Ovary (tissue), 3 donors: ENCODE data around the gene MUL1.

Experiments
- POLR2A ChIP-seq: fragments of 450-650 bp; IDR thresholded peaks from one replicate; pipeline ENCODE4 v1.6.1; 2017; ENCODE audit warnings: antibody characterized with exemption, mild to moderate bottlenecking, moderate library complexity
- TF ChIP-seq, protein P1 (sequence below), 3 donors: fragments of 450-650 bp in 2 of 3; fragments of 200-600 bp in 1 of 3; IDR thresholded peaks; one replicate each; pipeline versions ENCODE4 v1.5.1 to v1.8.0; 2016 to 2022; ENCODE audit warnings: antibody characterized with exemption in 3 of 3, mild to moderate bottlenecking in 1 of 3
- donor health status: DM: no; HTN: no; CAD: no.

DNA sequence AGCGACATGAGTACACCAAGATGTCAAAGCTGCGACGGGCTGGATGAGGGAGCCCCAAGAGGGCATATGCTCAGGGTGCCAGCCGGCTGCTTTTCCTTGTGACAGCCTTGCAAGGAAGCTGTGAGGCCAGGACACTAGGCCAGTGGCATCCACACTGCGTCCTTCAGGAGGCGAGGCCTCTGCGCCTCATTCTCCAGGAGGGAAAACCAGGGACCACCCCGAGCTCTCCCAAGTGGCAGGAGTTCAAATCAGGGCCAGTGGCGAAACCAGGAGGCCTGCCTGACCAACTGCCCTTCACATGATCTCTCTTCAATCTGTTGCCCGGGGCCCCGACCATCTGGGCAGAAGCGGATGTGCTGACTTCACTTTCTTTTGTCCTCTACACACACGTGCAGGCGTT, 8.2 kb downstream of the MUL1 start:
- TF ChIP-seq, protein P1, sequence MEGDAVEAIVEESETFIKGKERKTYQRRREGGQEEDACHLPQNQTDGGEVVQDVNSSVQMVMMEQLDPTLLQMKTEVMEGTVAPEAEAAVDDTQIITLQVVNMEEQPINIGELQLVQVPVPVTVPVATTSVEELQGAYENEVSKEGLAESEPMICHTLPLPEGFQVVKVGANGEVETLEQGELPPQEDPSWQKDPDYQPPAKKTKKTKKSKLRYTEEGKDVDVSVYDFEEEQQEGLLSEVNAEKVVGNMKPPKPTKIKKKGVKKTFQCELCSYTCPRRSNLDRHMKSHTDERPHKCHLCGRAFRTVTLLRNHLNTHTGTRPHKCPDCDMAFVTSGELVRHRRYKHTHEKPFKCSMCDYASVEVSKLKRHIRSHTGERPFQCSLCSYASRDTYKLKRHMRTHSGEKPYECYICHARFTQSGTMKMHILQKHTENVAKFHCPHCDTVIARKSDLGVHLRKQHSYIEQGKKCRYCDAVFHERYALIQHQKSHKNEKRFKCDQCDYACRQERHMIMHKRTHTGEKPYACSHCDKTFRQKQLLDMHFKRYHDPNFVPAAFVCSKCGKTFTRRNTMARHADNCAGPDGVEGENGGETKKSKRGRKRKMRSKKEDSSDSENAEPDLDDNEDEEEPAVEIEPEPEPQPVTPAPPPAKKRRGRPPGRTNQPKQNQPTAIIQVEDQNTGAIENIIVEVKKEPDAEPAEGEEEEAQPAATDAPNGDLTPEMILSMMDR (IDR thresholded peaks at IDR 0.05) = no peak
- TF ChIP-seq POLR2A = no peak
